Measurements from ENCODE around the gene BIRC3. TPM values are rescaled to one million over a fixed set of nuclear protein-coding genes. Genes with fewer than 3 reads are reported as not detected.

Gene BIRC3
- total RNA-seq, 2 donors from 2014 or later: 5.3 to 13.2 TPM

GRCh38 chr11:102279641-102280170 lies 37.6 kb upstream of the BIRC3 start:
- TF ChIP-seq POLR2A (IDR thresholded peaks at IDR 0.05): no peak
- TF ChIP-seq, protein P1, sequence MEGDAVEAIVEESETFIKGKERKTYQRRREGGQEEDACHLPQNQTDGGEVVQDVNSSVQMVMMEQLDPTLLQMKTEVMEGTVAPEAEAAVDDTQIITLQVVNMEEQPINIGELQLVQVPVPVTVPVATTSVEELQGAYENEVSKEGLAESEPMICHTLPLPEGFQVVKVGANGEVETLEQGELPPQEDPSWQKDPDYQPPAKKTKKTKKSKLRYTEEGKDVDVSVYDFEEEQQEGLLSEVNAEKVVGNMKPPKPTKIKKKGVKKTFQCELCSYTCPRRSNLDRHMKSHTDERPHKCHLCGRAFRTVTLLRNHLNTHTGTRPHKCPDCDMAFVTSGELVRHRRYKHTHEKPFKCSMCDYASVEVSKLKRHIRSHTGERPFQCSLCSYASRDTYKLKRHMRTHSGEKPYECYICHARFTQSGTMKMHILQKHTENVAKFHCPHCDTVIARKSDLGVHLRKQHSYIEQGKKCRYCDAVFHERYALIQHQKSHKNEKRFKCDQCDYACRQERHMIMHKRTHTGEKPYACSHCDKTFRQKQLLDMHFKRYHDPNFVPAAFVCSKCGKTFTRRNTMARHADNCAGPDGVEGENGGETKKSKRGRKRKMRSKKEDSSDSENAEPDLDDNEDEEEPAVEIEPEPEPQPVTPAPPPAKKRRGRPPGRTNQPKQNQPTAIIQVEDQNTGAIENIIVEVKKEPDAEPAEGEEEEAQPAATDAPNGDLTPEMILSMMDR (IDR thresholded peaks at IDR 0.05): peak in 4 of 7 experiments; percentile 36 to 55 (median 42)
- Histone ChIP-seq H3K27ac (peak overlapping the region; percentile 54 to 79 (median 61)), H3K27me3 (no peaks in the 10 kb centered on the region), H3K4me1 (peaks cover 34% of the 10 kb centered on the region), H3K4me3 (no peak overlapping the region), H3K36me3 (replicated peaks in 1 of 2; ENCODE audit: insufficient read depth in 1 of 2, low read depth in 2 of 2) (no peaks in the 10 kb centered on the region), H3K9me3 (no peaks in the 10 kb centered on the region)
- ATAC-seq (peak; percentile 76), DNase-seq (peak in 2 of 4 donors; percentile 34 to 48)
- intact Hi-C loops (cut with DNase I): no loop called here
- 4 to 5% methylated on average over 13 of the region's 13 CpGs for WGBS, 2 donors

GRCh38 chr11:102280245-102280833 lies 36.9 kb upstream of the BIRC3 start:
- intact Hi-C loops (cut with DNase I): no loop called here
- Histone ChIP-seq H3K4me1 (peaks cover 34% of the 10 kb centered on the region), H3K27me3 (no peaks in the 10 kb centered on the region), H3K36me3 (replicated peaks in 1 of 2; ENCODE audit: insufficient read depth in 1 of 2, low read depth in 2 of 2) (no peaks in the 10 kb centered on the region), H3K9me3 (no peaks in the 10 kb centered on the region), H3K27ac (peak overlapping the region; percentile 54 to 79 (median 61)), H3K4me3 (no peak overlapping the region)
- TF ChIP-seq POLR2A (IDR thresholded peaks at IDR 0.05): no peak
- TF ChIP-seq, protein P1 (IDR thresholded peaks at IDR 0.05): no peak
- no peak for DNase-seq
- WGBS, 2 donors: 54 to 75% methylated on average over 4 of the region's 4 CpGs
- ATAC-seq: no peak

DNA sequence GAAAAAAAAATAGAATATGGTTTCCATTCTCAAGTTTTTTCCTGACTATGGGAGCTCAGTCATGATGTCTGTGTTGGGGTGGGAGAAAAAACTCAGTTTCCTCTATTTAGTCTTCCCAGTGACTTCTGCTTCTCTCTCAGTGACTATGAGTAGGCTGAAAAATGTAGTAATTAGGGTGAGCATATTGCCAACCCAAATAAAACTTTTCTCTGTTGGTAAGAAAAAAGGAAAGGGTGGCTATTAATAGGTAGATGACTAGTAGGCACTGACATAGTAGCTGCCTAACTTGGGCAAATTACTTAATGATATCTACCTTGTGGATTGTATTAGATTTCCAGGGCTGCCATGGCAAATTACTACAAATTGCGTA lies 34.2 kb upstream of the BIRC3 start:
- Histone ChIP-seq H3K9me3 (no peaks in the 10 kb centered on the region), H3K27me3 (no peaks in the 10 kb centered on the region), H3K36me3 (replicated peaks in 1 of 2; ENCODE audit: insufficient read depth in 1 of 2, low read depth in 2 of 2) (no peaks in the 10 kb centered on the region), H3K27ac (no peak overlapping the region), H3K4me1 (peaks cover 24% of the 10 kb centered on the region), H3K4me3 (no peak overlapping the region)
- intact Hi-C loops (cut with DNase I): no loop called here
- TF ChIP-seq POLR2A (IDR thresholded peaks at IDR 0.05): no peak
- TF ChIP-seq, protein P1 (IDR thresholded peaks at IDR 0.05): no peak
- DNase-seq (no peak), ATAC-seq (no peak)
- 95 to 100% methylated on average over 1 of the region's 1 CpG for WGBS, 2 donors

GRCh38 chr11:102284008-102284407 lies 33.3 kb upstream of the BIRC3 start:
- no peak overlapping the region for H3K4me3 ChIP-seq

More at GRCh38 chr11:102284008-102284407, 33.3 kb upstream of the BIRC3 start:
- Histone ChIP-seq H3K27me3 (no peaks in the 10 kb centered on the region), H3K36me3 (replicated peaks in 1 of 2; ENCODE audit: insufficient read depth in 1 of 2, low read depth in 2 of 2) (no peaks in the 10 kb centered on the region), H3K27ac (no peak overlapping the region), H3K4me1 (peaks cover 20% of the 10 kb centered on the region), H3K9me3 (no peaks in the 10 kb centered on the region)
- DNase-seq (no peak), ATAC-seq (no peak)
- 85 to 90% methylated on average over 3 of the region's 3 CpGs for WGBS, 2 donors
- TF ChIP-seq, protein P1 (IDR thresholded peaks at IDR 0.05): no peak
- TF ChIP-seq POLR2A (IDR thresholded peaks at IDR 0.05): no peak
- intact Hi-C loops (cut with DNase I): no loop called here
